ENCODE measurements around the gene AQP10. TPM values are rescaled to one million over a fixed set of nuclear protein-coding genes. Genes with fewer than 3 reads are reported as not detected.

The AQP10 gene
- total and polyA plus RNA-seq, 2 of the 4 experiments (the other 2 are of a cell fraction): not detected

DNA sequence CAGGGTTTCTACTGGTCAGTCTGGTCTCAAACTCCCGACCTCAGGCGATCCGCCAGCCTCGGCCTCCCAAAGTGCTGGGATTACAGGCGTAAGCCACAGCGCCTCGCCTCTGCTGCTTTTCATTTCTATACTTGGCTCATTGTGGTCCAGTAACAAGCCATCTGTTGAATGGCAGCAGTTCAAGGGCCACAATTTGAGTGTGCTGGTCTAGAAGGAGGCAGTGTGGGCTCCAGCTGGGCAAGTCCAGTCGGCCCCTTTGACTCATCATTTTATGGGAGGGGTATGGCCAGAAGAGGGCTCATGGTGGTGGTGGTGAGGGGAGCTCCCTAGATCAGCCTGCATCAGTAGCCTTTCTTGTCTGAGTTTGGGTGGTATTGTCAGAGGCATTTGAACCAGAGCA is 37.6 kb downstream of the AQP10 start:
- Histone ChIP-seq H3K4ac (ENCODE audit: low read depth, low read length) (no peak overlapping the region), H3K27ac (ENCODE audit: insufficient read depth, low read length) (no peak overlapping the region), H2BK5ac (ENCODE audit: low read depth, low read length, poor library complexity, severe bottlenecking) (no peak overlapping the region), H3K79me1 (ENCODE audit: low read depth in 1 of 2, low read length in 2 of 2) (no peaks in the 10 kb centered on the region), H4K5ac (ENCODE audit: low read depth, low read length) (no peak overlapping the region), H3K9me1 (ENCODE audit: insufficient read depth, low read length) (peaks cover 5% of the 10 kb centered on the region), H3K36me3 (ENCODE audit: control insufficient read depth, insufficient read depth, low read length) (no peaks in the 10 kb centered on the region), H3K14ac (replicated peaks; ENCODE audit: low read depth, low read length) (no peak overlapping the region), H2AK5ac (ENCODE audit: low read depth, low read length) (no peak overlapping the region), H3K4me1 (ENCODE audit: control insufficient read depth, insufficient read depth, low read length) (no peaks in the 10 kb centered on the region), H4K91ac (ENCODE audit: insufficient read depth, low read depth, low read length) (no peak overlapping the region), H2BK20ac (ENCODE audit: low read depth, low read length) (no peak overlapping the region), H2BK120ac (ENCODE audit: low read depth, low read length) (no peak overlapping the region), H4K8ac (ENCODE audit: low read depth in 2 of 2, low read length in 2 of 2) (no peak overlapping the region), H3K4me3 (ENCODE audit: insufficient read depth, low read depth, low read length) (no peak overlapping the region), H2AK9ac (replicated peaks; ENCODE audit: low read depth, low read length, poor library complexity) (no peak overlapping the region), H3K23ac (ENCODE audit: low read depth, low read length) (no peak overlapping the region), H3K27me3 (ENCODE audit: control insufficient read depth, insufficient read depth, low read length) (peaks cover 7% of the 10 kb centered on the region), H4K20me1 (ENCODE audit: insufficient read depth, low read length) (no peaks in the 10 kb centered on the region), H2BK15ac (ENCODE audit: low read depth, low read length) (no peak overlapping the region), H2AFZ (replicated peaks; ENCODE audit: low read length, poor library complexity) (no peak overlapping the region), H3K4me2 (ENCODE audit: low read depth, low read length) (no peak overlapping the region), H3K18ac (ENCODE audit: low read depth, low read length) (no peak overlapping the region), H3K9ac (ENCODE audit: low read depth, low read length) (no peak overlapping the region), H3K9me3 (ENCODE audit: control insufficient read depth, insufficient read depth, low read length) (peaks cover 3% of the 10 kb centered on the region; the same call in 1 of the 2 replicates), H3K56ac (ENCODE audit: extremely low read depth, insufficient read depth, low read length) (no peak overlapping the region)
- BruUV-seq (replicated peaks): no TSS peak
- in situ Hi-C loops (cut with MboI; ENCODE audit: low sequenced_read_pairs): no loop called here
- intact Hi-C loops (cut with micrococcal nuclease): no loop called here
- DNase-seq (no peak), ATAC-seq (ENCODE audit: low read depth) (no peak)
- no CpG with 5 or more reads among the region's 8 CpGs for WGBS, 2 experiments (ENCODE audit: extremely low coverage in 2 of 2, insufficient read length in 1 of 2)
- ChIA-PET POLR2A (ENCODE audit: unreplicated experiment) (no interaction called here), CTCF (interaction anchor here (0.7 kb wide), 1 partner anchor 232 kb away, joined by 3 read pairs; no protein-coding TSS in a partner anchor)
- TF ChIP-seq FOS (IDR thresholded peaks at IDR 0.05; ENCODE audit: low read depth, low read length): no peak
- no peak for TF ChIP-seq CEBPB (IDR thresholded peaks at IDR 0.05; ENCODE audit: low read depth, low read length)
- no peak for TF ChIP-seq SMC3 (IDR thresholded peaks at IDR 0.05; ENCODE audit: low read depth, low read length)
- no peak for TF ChIP-seq RCOR1 (IDR thresholded peaks at IDR 0.05; ENCODE audit: insufficient replicate concordance, low read length)
- TF ChIP-seq BHLHE40 (IDR thresholded peaks at IDR 0.05; ENCODE audit: low read depth, low read length): no peak
- no peak for TF ChIP-seq USF2 (IDR thresholded peaks at IDR 0.05; ENCODE audit: low read depth, low read length)
- TF ChIP-seq MAZ (IDR thresholded peaks at IDR 0.05; ENCODE audit: borderline replicate concordance, low read depth, low read length): no peak
- no peak for TF ChIP-seq CHD1 (IDR thresholded peaks at IDR 0.05; ENCODE audit: low read depth, low read length)
- TF ChIP-seq RAD21 (IDR thresholded peaks at IDR 0.05; ENCODE audit: low read length): no peak
- no peak for TF ChIP-seq MXI1 (IDR thresholded peaks at IDR 0.05; ENCODE audit: borderline replicate concordance, low read depth, low read length)
- no peak for TF ChIP-seq MAFK (IDR thresholded peaks at IDR 0.05; ENCODE audit: low read depth, low read length)
- TF ChIP-seq NFE2L2 (IDR thresholded peaks at IDR 0.05; ENCODE audit: low read depth, low read length): no peak
- TF ChIP-seq RFX5 (IDR thresholded peaks at IDR 0.05; ENCODE audit: low read depth, low read length): no peak
- no peak for TF ChIP-seq CTCF (conservative IDR thresholded peaks at IDR 0.05; ENCODE audit: low read depth, low read length)
- TF ChIP-seq, protein P1, sequence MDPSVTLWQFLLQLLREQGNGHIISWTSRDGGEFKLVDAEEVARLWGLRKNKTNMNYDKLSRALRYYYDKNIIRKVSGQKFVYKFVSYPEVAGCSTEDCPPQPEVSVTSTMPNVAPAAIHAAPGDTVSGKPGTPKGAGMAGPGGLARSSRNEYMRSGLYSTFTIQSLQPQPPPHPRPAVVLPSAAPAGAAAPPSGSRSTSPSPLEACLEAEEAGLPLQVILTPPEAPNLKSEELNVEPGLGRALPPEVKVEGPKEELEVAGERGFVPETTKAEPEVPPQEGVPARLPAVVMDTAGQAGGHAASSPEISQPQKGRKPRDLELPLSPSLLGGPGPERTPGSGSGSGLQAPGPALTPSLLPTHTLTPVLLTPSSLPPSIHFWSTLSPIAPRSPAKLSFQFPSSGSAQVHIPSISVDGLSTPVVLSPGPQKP (IDR thresholded peaks at IDR 0.05; ENCODE audit: borderline replicate concordance, low read depth, low read length): no peak
- no peak for TF ChIP-seq POLR2A (IDR thresholded peaks at IDR 0.05; ENCODE audit: low read depth, low read length)
- dilution Hi-C loops (cut with HindIII; ENCODE audit: low sequenced_read_pairs, unreplicated experiment): no loop called here

All from IMR-90 (cell line).